ENCODE results near the gene SEPTIN8. TPM values are rescaled to one million over a fixed set of nuclear protein-coding genes. Genes with fewer than 3 reads are reported as not detected.

Gene SEPTIN8
- total and polyA plus RNA-seq, 2 donors (not counting 3 experiments of a cell fraction or from before 2014, with no cell fraction given) = 56.6 to 82.1 TPM

GRCh38 chr5:132802044-132802684 lies 25.1 kb upstream of the SEPTIN8 start:
- Histone ChIP-seq H3K9ac (replicated peaks; ENCODE audit: extremely low read depth, insufficient read depth, low read length) (no peak overlapping the region), H3K4me3 (replicated peaks in 1 of 3; ENCODE audit: insufficient read depth in 1 of 3, low read depth in 1 of 3, low read length in 3 of 3) (no peak overlapping the region), H3K27me3 (ENCODE audit: control insufficient read depth in 2 of 2, insufficient read depth in 2 of 2, low read length in 2 of 2) (peaks cover 12 to 17% of the 10 kb centered on the region in 2 experiments), H4K20me1 (replicated peaks; ENCODE audit: control insufficient read depth, extremely low read depth, insufficient read depth, low read length) (no peaks in the 10 kb centered on the region), H3K79me2 (ENCODE audit: control insufficient read depth, insufficient read depth, low read length) (no peaks in the 10 kb centered on the region), H3K9me1 (replicated peaks; ENCODE audit: control insufficient read depth, extremely low read depth, insufficient read depth, low read length) (no peaks in the 10 kb centered on the region), H3K9me3 (replicated peaks; ENCODE audit: control insufficient read depth, insufficient read depth, low read length) (no peaks in the 10 kb centered on the region), H3K4me1 (ENCODE audit: control insufficient read depth, extremely low read depth, insufficient read depth, low read length) (no peaks in the 10 kb centered on the region), H3K36me3 (ENCODE audit: control insufficient read depth in 2 of 2, extremely low read depth in 1 of 2, insufficient read depth in 2 of 2, low read length in 2 of 2) (no peaks in the 10 kb centered on the region), H3K4me2 (ENCODE audit: insufficient read depth, low read length) (no peak overlapping the region), H3K27ac (ENCODE audit: insufficient read depth, low read depth, low read length) (no peak overlapping the region), H2AFZ (ENCODE audit: low read depth, low read length) (no peak overlapping the region)
- FAIRE-seq (no peak), DNase-seq (ENCODE audit: low read depth, low spot score) (no peak)
- CTCF ChIA-PET = interaction anchor here (0.7 to 6.3 kb wide), 17 partner anchors 8 to 416 kb away, joined by 3 to 39 read pairs (median 5); partner anchors contain the start of genes CCNI2, KIF3A and SEPTIN8
- no TSS peak for BruUV-seq (replicated peaks)
- dilution Hi-C loops (cut with MboI; ENCODE audit: extremely low pct_ligation_motif_present, low sequenced_read_pairs) (no loop called here), intact Hi-C loops (cut with micrococcal nuclease) (loop anchor here (5.0 kb wide), 1 partner anchor 275 kb away; no protein-coding TSS in a partner anchor)
- POLR2A ChIA-PET = no interaction called here
- no peak for TF ChIP-seq GATA2 (IDR thresholded peaks at IDR 0.05; ENCODE audit: insufficient read depth, insufficient read length, low read depth, low read length)
- no peak for TF ChIP-seq EZH2 (IDR thresholded peaks at IDR 0.05; ENCODE audit: borderline replicate concordance, low read depth, low read length, severe bottlenecking)
- TF ChIP-seq MAX (IDR thresholded peaks at IDR 0.05; ENCODE audit: insufficient read depth, insufficient read length) = no peak
- no peak for TF ChIP-seq JUN (IDR thresholded peaks at IDR 0.05; ENCODE audit: borderline replicate concordance, insufficient read depth, insufficient read length, low read depth)
- TF ChIP-seq, protein P1, sequence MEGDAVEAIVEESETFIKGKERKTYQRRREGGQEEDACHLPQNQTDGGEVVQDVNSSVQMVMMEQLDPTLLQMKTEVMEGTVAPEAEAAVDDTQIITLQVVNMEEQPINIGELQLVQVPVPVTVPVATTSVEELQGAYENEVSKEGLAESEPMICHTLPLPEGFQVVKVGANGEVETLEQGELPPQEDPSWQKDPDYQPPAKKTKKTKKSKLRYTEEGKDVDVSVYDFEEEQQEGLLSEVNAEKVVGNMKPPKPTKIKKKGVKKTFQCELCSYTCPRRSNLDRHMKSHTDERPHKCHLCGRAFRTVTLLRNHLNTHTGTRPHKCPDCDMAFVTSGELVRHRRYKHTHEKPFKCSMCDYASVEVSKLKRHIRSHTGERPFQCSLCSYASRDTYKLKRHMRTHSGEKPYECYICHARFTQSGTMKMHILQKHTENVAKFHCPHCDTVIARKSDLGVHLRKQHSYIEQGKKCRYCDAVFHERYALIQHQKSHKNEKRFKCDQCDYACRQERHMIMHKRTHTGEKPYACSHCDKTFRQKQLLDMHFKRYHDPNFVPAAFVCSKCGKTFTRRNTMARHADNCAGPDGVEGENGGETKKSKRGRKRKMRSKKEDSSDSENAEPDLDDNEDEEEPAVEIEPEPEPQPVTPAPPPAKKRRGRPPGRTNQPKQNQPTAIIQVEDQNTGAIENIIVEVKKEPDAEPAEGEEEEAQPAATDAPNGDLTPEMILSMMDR (IDR thresholded peaks at IDR 0.05; ENCODE audit: extremely low read depth in 1 of 2, insufficient read depth in 1 of 2, low read depth in 1 of 2, low read length in 2 of 2) = no peak
- TF ChIP-seq MYC (IDR thresholded peaks at IDR 0.05; ENCODE audit: low read depth, low read length) = no peak
- TF ChIP-seq POLR2AphosphoS5 (IDR thresholded peaks at IDR 0.05; ENCODE audit: insufficient read depth, low read depth, low read length) = no peak
- TF ChIP-seq POLR2A (IDR thresholded peaks at IDR 0.05; ENCODE audit: low read depth, low read length) = no peak

All from endothelial cell of umbilical vein (primary cell).